NCI-H2029 (cell line): ENCODE data around the gene LEMD2.
"Not testable (repeated sequence)": the region's sequence is repeated elsewhere in the genome, so short reads cannot be mapped to it uniquely, and the experiment has no call there.

Source experiments
- DNase-seq: peaks from one replicate; lab custom pipeline; 2025; lab: John Stamatoyannopoulos, UW

LEMD2 gene

DNA sequence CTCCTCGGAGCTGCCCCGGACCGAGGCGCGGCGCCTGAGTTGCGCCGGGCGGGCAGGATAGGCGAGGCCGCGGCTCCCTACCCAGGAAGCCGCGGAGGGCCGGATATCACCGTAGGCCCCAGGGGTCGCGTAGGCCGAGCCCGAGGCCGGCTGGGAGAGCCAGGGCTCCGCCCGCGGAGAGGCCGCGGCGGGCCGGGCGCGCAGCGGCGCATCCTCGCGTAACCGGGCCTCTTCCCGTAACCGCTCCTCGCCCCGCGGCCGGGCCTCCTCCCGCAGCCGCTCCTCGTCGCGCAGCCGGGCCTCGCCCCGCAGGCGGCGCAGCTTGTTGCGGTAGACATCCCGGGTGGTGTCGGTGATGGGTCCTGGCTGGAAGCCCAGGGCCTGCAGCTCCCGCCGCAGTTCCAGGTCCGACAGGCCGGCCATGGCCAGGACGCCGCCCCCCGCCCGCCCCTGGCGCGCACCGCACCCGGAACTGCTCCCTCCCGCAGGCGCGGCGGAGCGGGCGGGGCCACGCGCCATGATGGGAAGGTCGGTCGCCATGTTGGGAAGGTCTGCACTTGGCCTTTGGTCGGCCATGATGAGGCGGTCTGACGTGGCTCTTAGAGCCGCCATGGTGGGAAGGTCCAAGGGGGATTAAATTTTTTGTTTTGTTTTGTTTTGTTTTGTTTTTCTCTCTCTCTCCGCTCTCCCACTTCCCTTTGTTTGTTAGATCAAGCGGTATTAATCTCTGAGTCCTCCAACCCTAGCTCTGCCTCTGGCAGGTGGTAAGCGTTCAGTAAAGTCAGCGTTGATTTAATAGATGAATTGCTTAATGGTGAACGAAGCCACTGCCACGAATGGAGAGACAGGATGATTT is at the start of gene LEMD2:
Gene LEMD2, minus strand, starts transcription at position 437 of the 856 bp plus-strand sequence. Its CDS starts 14 bp downstream, at position 423.
- DNase-seq: peak; percentile 85

DNA sequence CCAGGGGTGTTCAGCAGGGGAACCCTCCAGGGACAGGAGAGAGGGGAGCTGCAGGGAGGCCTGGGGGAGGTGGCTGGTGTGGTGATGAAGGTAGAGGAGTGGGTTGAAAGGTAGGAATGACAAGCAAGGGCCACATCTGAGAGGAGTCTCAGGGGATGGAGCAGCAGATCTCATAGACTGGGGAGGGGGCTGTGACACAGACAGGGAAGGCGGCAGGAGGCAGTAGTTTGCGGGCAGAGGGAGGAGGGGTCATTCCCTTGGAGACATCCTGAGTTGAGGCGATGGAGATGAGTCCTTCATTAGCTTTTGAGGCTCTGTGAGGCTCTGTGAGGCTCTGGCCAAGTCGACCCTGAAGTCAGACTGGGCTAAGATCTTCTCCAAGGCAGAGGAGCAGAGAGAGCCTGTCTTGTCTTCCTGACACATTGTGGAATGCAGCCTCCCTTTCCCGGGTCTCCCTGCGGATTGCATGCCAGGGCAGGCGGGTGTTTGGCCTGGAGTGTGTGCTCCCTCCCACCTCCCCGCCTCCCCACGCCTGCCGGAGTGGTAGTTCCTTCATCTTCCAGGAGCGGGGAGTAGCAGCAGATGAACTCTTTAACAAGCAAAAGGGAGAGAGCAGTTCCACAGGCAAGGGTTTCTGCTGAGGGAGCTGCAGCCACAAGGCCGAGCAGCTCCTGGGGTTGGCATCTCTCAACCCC is 49.2 kb upstream of the LEMD2 start:
- no peak for DNase-seq

GRCh38 chr6:33836806-33837469 is 48.0 kb upstream of the LEMD2 start:
- DNase-seq: no peak

GRCh38 chr6:33834401-33835392 is 45.8 kb upstream of the LEMD2 start:
- DNase-seq: no peak

GRCh38 chr6:33833599-33833998 is 44.7 kb upstream of the LEMD2 start:
- no peak for DNase-seq

DNA sequence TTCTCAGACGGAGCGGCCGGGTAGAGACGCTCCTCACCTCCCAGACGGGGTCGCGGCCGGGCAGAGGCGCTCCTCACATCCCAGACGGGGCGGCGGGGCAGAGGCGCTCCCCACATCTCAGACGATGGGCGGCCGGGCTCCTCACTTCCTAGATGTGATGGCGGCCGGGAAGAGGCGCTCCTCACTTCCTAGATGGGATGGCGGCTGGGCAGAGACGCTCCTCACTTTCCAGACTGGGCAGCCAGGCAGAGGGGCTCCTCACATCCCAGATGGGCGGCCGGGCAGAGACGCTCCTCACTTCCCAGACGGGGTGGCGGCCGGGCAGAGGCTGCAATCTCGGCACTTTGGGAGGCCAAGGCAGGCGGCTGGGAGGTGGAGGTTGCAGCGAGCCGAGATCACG is 43.9 kb upstream of the LEMD2 start:
- DNase-seq: not testable (repeated sequence)

DNA sequence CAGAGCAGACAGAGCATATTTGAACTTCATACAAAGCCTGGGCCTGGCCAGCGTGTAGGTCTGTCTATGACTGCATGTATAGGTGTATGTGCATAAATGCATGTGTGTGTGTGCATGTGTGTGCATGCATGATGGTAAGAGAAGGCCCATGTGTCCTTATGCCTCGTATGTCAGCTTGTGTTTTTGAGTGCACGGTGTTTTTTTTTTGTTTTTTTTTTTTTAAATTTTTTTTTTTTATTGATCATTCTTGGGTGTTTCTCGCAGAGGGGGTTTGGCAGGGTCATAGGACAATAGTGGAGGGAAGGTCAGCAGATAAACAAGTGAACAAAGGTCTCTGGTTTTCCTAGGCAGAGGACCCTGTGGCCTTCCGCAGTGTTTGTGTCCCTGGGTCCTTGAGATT is 42.8 kb upstream of the LEMD2 start:
- DNase-seq: not testable (repeated sequence)

DNA sequence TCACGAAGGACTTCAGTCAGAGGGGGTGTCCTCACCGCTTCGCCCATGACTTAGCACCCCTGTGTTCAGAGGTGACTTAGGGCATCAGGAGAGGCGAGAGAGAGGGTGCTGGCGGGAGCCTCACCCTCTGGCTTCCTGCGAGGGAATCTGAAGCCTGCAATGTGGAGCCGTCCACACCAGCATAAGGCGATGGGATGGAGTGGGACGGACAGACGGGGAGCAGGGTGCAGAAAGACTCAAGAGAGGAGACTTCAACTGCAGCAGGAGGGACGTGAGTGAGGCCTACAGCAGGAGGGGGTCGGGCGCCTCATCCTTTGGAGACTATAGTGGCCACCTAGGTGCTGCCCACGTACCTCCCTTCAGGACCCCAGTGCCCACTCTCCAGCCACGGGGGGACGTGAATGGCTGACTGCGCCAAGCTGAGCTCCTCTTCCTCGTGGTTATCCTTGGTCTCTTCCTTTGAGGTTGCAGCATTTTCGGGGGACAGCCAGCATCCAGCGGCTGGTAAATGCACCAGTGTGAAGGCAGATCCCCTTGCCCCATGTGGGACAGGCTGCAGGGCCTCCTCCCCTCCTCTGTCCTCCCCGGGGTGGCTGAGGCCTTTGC is 41.8 kb upstream of the LEMD2 start:
- DNase-seq: no peak

DNA sequence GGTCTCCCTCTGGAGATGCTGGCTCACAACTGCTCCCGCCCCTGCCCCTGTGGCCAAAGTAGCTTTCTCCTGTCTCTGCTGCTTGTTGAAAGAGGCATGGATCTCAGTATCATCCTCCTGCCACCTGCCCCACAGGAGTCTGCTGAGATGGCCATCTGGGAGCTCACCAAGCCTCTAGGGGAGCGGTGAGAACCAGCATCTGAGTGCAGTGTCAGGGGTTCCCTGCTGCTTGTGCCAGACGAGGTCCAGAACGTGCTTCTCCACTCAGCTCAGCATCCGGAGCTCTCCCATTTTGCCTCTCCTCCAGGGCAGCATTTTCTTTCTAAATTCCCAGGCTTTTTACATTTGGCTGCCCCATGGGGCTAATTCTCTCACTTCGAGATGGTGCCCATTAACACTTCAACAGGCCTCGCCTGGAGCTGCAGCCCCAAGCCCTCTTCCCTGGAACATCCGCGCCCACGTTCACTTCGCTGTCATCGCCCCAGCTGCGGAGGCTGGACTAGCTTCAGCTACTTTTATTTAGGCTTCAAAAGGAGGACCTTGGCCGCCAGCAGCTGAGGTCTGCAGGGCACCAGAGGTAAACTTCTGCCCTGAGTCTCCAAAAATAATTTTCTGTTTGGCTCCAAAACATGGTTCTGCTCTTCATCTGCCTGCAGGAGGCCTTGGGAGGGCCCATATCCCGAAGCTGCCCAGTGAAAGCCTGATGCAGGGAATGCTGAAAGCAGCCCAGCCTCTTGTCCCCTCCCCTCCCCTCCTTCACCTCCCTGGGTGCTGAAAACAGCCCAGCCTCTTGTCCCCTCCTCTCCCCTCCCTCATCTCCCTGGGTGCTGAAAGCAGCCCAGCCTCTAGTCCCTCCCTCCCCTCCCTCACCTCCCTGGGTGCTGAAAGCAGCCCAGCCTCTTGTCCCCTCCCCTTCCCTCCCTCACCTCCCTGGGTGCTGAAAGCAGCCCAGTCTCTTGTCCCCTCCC is 40.1 kb upstream of the LEMD2 start:
- DNase-seq: no peak

- no peak for DNase-seq
These were observed 39.5 kb upstream of the LEMD2 start for GRCh38 chr6:33828452-33828763.

DNA sequence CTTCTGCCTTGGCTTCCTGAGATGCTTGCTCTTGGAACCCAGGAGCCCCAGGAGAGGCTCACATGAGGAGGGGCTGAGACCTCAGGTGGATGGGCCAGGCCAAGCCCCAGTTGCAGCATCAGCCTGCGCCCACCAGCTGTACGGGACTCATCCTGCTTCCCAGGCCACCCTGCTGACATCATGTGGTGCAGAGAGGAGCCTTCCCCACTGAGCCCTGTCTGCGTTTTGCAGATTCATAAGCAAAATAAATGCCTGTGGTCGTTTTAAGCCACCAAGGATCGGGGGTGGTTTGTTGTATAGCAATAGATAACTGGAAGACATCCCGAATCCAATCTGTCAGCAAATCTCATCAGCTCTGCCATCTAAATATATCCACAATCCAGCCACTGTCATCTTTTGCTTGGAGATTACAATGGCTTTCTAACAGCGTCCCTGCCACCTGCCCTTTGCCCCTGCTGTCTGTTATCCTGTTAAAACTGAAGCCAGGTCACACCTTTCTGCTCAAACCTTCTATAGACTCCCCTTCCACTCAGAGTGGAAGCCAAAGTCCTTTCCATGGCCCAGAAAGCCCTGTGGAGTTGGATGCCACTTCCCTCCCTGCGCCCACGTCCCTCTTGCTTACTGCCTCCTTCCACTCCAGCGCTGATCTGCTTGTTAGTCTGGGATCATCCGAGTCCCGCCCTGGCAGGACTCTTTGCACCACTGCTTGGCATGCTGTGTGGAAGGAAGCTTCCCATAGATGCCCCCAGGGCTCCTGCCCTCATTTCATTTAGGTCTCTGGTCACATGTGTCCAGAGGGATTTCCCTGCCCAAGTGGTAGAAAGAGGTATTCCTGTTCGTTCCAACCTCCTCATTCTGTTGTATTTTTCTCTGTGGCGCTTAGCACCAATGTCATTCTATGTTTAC is 38.9 kb upstream of the LEMD2 start:
- DNase-seq: no peak

GRCh38 chr6:33826537-33826936 is 37.6 kb upstream of the LEMD2 start:
- DNase-seq: peak; percentile 45

GRCh38 chr6:33824461-33825154 is 35.7 kb upstream of the LEMD2 start:
- peak; percentile 67 for DNase-seq

DNA sequence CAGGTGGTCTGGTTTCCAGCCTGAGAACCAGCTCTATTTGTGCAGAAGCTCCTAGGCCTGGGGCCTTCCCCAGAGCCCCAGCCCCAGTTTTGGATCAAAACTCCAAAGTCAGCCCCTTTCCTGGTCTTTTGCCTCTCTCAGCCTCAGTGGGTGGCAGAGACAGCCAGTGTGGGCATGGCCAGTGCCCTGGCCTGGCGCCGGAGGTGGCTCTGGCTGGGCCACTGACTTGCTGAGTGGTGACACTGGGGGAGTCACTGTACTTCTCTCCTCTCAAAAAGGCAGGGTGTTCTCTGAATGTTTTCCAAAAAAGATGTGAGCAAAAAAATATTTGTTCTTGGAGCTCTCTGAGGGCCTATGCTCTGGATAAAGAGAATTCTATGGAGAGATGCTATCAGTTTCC is 34.9 kb upstream of the LEMD2 start:
- DNase-seq: no peak

GRCh38 chr6:33822575-33823395 is 33.9 kb upstream of the LEMD2 start:
- peak; percentile 77 for DNase-seq

- DNase-seq: no peak
These were observed 32.0 kb upstream of the LEMD2 start for GRCh38 chr6:33820784-33821520.

DNA sequence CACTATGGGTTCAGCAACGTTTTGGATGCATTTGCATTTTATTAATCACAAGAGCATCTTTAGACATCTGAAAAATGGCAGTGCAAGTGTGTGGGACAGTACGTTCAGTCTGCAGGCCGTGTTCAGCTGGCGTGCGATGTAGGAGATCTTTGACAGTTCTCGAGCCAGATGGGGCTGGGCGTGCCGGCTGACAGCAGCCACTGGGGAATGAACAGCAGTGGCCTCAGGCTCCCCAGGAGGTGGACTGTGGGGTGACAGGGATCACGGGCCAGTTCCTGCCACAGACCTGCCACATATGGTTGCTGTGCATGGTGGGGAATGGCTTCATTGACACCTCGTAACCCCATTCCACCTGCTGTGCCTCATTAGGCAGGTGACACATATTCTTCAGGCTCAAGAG is 31.3 kb upstream of the LEMD2 start:
- no peak for DNase-seq
